ENCODE results near the gene PTPN2.

The PTPN2 gene

DNA sequence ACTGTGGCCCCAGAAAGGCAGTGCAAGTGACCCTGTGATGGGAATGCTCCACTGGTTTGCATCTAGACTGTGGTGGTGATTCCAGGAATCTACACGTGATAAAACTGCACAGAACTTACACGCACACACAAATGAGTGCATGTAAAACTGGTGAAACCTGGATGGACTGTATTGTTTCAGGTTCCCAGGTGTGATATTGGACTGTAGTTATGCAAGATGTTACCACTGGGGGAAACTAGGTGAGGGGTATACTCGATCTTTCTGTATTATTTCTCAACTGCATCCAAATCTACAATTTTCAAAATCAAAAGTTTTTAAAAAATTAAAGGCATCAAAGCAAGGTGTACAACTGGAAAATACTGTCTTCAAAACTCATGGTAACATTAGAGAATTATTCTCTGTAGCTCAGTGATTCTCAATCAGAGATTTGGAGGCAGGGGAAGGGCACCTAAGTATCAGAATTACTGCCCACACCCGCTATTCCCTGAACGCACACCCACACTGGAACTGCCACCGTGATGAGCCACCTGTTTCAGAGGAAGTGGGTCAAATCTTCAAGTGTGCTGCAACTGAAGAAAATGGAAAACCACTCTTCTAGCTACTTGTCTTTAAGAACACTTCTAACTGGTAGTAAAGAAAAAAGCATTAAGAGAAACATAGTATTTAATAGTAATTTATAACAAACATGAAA, 26.7 kb downstream of the PTPN2 start:
- DNase-seq = no peak

- DNase-seq = no peak
These were observed 28.1 kb downstream of the PTPN2 start for GRCh38 chr18:12855916-12856315.

DNA sequence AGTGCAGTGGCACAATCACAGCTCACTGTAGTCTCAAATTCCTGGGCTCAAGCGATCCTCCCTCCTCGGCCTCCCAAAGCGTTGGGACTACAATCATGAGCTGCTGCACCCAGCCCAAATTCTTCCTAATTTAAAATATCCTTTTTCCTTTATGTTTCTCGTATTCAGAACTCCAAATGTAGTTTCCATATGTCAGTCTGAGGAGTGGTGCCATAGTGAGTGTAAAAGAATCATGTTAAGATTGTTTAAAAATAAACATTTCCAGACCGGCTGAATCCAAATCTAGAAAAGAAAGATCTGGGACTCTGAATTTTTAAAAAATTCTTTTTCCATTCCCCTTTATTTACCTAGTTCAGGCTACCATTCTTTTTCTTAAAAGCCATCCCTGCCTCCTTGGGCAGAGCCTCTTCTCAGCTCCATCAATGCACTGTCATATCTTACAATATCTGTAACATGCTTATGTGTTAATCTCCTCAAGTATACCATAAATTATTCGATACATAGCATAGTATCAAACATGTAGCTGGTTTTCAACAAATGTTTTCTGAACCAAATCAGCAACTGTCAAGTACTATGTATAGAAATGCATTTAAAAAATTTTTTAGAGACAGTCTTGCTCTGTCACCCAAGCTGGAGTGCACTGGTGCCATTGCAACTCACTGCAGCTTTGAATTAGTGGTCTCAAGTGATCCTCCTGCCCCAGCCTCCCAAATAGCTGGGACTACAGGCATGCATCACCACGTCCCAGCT, 31.3 kb downstream of the PTPN2 start:
- DNase-seq = no peak

DNA sequence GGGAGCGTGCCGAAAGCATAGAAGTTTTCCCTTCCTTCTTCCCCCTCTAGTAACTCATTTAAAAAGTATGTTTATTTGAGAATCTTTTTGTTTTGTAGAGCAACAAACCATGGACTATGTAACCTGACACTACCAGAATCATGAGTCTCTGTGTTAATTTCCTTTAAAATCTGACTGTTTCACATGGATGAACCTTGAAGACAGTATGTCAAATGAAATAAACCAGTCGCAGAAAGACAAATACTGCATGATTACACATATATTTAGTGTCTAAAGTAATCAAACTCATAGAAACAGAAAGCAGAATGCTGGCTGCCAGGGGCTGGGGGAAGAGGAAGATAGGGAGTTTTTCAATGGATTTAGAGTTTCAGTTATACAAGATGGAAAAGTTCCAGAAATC, 32.3 kb downstream of the PTPN2 start:
- no peak for DNase-seq

- DNase-seq = no peak
These were observed 34.5 kb downstream of the PTPN2 start for GRCh38 chr18:12849548-12849947.

DNA sequence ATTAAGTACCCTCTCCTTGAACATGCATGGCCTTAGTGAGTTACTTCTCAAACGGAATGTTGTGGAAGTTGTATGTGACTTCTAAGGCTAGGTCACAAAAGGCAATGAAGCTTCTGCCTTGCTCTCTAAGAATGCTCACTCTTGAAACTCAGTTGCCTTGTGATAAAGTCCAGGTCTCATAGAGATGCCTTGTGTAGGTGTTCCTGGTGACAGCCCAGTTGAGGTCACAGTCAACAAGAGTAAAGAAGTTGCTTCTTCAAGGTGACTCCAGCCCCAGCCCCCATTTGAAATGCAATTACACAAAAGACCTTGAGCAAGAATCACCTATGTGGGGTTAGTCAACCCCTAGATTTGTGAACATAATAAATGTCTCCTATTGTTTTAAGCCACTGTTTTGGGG, 35.6 kb downstream of the PTPN2 start:
- no peak for DNase-seq

GRCh38 chr18:12844391-12844790, 39.6 kb downstream of the PTPN2 start:
- no peak for DNase-seq

- no peak for DNase-seq
These were observed 40.4 kb downstream of the PTPN2 start for GRCh38 chr18:12843420-12844350.

DNA sequence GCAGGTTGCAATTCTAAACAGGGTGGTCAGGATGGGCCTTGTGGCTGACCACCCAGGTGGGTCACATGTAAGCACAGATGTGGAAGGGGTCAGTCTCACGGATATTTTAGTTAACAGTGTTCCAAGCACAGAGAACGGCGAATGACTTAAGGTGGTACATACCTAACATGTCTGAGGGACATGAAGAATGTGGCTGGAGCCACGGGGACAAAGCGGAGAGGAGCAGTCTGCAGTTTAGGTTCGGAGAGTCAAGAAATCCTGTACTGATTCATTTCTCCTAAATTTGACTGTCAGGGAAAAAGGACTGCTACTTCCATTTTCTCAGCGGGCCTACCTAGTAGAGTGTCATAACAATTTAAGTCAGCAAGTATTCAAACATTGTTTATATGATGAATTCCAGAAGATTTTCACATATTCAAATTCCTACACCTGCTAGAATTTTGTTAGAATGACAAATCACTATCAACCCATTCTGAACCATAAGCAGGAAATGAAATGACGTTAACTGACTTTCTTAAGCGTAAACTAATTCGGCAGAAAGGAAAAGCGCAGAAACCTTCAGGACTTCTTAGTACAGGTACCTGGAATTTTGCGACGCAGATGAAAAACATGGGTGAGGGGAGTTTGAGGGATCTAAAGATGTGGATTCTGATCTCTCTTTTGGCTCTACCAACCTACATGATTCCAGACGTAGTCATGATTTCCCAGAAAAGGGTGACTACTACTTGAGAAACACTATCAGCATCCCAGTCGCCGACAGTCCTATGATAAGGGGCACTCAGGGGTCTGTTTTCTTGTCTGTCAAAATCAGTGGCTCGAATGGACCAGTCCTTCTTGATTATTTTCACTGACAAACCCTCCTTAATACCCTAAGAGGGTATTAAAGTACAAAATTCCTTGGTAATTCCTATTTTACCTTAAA, 41.3 kb downstream of the PTPN2 start:
- DNase-seq = no peak

DNA sequence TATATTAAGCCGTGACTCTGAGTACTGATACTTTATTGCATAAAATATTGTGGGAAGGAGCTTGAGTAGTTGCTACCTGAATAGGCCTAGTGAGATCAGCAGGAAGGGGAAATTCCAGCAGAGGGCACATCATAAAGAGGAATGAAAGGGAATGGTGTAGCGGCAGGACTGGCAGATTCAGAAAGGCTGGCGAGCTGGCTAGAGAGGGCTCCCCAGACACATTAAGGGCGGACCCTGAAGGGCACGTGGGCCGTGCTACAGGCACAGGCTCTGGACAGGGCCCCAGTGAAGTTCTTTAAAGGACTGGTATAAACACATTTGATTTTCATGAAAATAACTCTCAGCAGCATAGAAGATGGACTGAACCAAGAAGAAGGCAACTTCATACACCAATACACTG, 43.0 kb downstream of the PTPN2 start:
- no peak for DNase-seq

GRCh38 chr18:12840382-12840781, 43.7 kb downstream of the PTPN2 start:
- DNase-seq = no peak

DNA sequence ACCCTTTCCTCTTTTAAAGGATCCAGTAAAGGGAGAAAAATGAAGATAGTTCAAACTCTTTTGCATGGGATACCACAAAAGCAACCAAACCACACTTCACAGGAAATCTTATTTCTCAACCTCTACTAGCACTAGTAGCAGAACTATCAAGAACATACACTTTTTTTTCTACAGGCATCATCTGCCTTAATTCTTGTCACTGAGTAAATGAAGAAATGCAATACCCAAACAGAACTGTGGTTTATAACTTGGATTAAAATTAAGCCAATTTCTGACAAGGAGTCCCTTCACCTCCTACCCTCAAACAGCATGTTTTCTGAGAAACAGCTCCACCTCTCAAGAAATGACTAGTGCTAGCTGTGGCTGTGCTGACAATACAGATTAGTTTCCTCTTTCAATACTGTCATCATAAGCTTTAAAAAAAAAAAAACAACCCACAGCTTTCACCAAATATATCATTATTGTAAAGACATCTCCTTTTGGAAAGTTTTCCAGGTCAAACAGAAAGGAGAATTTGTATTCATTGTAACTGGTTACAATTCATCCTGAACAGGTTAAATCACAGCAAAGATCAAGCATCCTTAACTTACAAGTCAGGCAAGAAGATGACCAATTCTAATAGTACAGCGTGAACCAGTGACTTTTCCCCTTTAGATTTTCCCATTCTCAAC, 44.4 kb downstream of the PTPN2 start:
- DNase-seq = no peak

- DNase-seq = no peak
These were observed 44.9 kb downstream of the PTPN2 start for GRCh38 chr18:12839057-12839525.

GRCh38 chr18:12838178-12838634, 45.8 kb downstream of the PTPN2 start:
- no peak for DNase-seq

DNA sequence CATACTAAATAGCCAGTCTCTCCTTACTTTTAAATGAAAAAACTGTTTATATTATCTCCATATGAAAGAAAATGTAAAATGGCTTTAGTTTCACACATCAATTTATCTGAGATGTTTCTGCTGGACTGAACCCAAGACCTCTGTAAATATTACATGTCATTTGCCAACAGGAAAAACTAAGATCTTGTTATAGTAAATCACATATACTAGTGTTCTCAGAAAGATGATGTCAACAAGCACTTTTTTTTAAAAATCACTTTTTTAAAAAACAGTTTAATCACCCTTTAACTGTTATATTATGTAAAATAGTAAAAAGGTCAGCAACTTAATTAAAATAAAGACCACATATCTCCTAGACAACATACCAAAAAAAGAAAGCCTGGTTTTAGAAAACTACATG, 46.3 kb downstream of the PTPN2 start:
- no peak for DNase-seq

- DNase-seq = no peak
These were observed 47.5 kb downstream of the PTPN2 start for GRCh38 chr18:12836551-12836950.

- DNase-seq = no peak
These were observed 55.7 kb downstream of the PTPN2 start for GRCh38 chr18:12828116-12829051.

GRCh38 chr18:12827588-12827987, 56.4 kb downstream of the PTPN2 start:
- no peak for DNase-seq

DNA sequence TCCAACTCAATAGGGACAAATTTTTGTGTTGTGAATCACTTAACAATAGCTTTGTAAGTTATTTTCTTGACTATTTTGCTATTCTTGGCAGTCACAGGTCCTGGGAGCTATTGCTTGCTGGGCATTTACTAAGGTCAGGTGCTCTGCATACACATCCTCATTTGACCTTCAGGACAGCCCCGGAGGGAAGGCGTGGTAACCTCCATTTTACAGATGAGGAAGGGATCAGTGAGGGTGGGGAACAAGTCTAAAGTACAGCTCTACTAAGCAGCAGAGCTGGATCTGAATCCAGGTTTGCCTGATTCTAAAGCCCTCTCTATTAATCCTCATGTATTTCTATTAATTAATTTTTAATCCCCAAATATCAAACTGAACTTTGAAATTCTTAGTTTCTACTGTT, 58.8 kb downstream of the PTPN2 start:
- DNase-seq = no peak

DNA sequence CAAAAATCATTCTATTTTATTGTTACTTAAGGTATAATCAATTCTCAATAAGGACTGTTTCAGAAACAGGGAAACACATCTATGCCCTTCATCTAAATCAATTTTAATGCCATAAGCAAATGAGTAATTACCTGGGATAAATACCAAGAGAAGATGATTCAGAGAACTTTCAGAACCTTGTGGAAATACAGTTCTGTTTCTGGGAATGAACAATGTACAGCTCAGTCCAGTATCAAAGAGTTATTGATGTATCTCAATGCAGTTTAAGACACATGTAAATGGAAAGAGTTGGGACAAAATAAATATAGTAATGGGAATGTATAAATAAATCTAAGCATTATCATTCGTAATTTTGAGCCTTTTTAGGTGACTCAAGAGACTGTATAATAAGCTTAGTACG, 60.1 kb downstream of the PTPN2 start:
- no peak for DNase-seq

All from NCI-H1105 treated with DMSO at 0.1 percent for 48 hours (cell line).